Measurements from ENCODE around the gene FAM162A. TPM values are rescaled to one million over a fixed set of nuclear protein-coding genes. Genes with fewer than 3 reads are reported as not detected.
A peak's percentile ranks its signal among the peaks of the same experiment; 100 is the strongest.
"Not testable (repeated sequence)": the region's sequence is repeated elsewhere in the genome, so short reads cannot be mapped to it uniquely, and the experiment has no call there.

The FAM162A gene
- total RNA-seq, 1 experiment from 2014 or later = 34.3 TPM

- no peak for DNase-seq (ENCODE audit: low spot score)
Measured at GRCh38 chr3:122416966-122417365, 33.0 kb downstream of the FAM162A start.

GRCh38 chr3:122421101-122421500 lies 37.1 kb downstream of the FAM162A start:
- DNase-seq (ENCODE audit: low spot score) = no peak

GRCh38 chr3:122421836-122422235 lies 37.9 kb downstream of the FAM162A start:
- DNase-seq (ENCODE audit: low spot score) = no peak

DNA sequence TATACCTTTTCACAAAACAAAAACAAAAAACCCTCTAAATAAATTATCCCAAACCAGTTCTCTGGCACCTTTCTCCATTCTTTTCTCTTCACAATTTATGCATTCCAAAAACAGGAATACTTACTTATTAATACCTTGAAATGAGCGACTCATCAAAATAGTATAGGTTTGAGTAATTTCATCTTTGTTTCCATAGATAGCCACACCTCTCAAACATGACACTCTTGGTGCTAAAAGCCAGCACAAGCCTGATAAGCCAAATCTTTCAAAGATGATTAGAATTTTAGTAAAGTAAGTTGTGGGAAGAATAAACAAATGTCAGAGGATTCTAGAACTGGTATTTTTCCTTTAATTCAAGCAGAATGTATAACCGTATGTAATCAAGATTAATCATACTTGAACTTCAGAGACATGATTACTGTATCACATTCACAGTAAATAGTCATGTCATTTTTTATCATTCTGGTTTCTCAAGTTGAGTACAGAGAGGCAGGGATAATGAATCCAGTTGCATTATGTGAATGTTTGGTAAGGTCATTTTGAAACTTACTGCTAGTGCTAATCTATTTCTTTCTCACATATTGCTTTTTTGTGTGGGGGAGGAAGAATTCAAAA lies 44.0 kb downstream of the FAM162A start:
- DNase-seq (ENCODE audit: low spot score) = no peak

DNA sequence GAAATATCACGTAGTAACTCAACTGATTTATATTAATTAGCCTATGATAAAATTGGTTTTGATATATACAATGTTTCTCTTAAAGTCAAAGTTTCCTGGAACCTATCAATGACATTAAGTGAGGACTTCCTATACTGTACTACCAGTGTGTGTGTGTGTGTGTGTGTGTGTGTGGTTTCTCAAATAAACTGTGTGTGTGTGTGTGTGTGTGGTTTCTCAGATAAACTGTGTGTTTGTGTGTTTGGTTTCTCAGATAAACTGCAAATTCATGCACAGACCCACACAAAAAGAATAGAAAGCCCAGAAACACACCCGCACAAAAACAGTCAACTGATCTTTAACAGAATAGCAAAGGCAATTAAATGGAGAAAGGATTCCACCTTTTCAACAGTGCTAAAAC lies 46.4 kb downstream of the FAM162A start:
- no peak for DNase-seq (ENCODE audit: low spot score)

DNA sequence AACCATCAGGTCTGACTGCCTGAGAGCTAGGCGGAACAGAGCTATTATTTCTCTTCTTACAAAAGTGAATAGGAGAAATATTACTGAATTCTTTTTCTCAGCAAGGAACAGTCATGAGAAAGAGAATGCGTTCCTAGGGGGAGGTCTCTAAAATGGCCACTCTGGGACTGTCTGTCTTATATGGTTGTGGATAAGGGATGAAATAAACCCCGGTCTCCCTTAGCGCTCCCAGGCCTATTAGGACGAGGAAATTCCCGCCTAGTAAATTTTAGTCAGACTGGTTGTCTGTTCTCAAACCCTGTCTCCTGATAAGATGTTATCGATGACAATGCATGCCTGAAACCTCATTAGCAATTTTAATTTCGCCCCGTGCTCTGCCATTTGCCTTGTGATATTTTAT lies 52.0 kb downstream of the FAM162A start:
- no peak for DNase-seq (ENCODE audit: low spot score)

GRCh38 chr3:122443090-122443489 lies 59.1 kb downstream of the FAM162A start:
- no peak for DNase-seq (ENCODE audit: low spot score)

GRCh38 chr3:122443762-122444490 lies 59.9 kb downstream of the FAM162A start:
- not testable (repeated sequence) for DNase-seq (ENCODE audit: low spot score)

DNA sequence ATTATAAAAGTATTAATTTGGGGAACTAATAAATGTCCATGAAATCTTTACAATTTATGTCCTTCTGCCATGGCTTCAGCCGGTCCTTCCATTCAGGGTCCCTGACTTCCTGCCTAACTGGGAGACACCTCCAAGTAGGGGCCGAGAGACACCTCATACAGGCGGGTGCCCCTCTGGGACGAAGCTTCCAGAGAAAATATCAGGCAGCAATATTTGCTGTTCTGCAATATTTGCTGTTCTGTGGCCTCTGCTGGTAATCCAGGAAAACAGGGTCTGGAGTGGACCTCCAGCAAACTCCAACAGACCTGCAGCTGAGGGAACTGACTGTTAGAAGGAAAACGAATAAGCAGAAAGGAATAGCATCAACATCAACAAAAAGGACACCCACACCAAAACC lies 60.5 kb downstream of the FAM162A start:
- DNase-seq (ENCODE audit: low spot score) = not testable (repeated sequence)

GRCh38 chr3:122448218-122448617 lies 64.2 kb downstream of the FAM162A start:
- not testable (repeated sequence) for DNase-seq (ENCODE audit: low spot score)

GRCh38 chr3:122451371-122451770 lies 67.4 kb downstream of the FAM162A start:
- DNase-seq (ENCODE audit: low spot score) = no peak

- DNase-seq (ENCODE audit: low spot score) = no peak
Measured at GRCh38 chr3:122456074-122456473, 72.1 kb downstream of the FAM162A start.

- no peak for DNase-seq (ENCODE audit: low spot score)
Measured at GRCh38 chr3:122457706-122458105, 73.7 kb downstream of the FAM162A start.

DNA sequence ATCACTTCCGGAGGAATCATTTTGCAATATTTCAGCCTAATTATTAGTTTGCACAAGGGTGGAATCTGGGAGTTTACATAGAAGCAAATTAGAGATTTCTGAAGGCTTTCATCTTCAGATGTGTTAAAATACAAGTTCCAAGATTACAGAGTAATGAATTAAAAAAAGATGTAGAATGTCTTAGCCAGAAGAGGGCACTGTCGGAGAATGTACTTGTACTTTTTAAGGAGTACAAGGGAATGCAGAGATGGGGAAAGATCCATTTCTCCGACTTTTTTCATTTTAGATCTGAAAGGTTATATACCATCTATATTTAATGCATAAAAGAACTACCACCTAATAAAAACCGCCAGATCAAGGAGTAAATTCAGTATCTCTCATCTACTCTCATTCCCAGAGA lies 75.0 kb downstream of the FAM162A start:
- peak; percentile 39 for DNase-seq (ENCODE audit: low spot score)

DNA sequence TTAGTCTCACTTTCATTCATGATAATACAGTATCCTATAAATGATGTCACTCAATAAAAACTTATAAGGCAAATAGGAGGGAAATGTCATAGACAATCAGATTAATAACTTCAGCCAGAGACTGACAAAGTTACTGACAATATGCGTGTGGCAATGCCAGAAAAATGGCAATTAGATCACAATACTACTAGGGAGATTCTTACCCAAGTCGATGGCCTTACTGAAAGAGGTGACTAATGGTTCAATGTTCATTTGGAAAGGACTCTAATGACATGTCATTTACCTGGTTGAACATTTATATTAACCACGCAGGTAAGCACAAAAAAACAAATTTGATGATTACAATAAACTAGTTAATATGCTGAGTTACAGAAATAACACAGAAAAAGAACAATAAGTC lies 77.8 kb downstream of the FAM162A start:
- no peak for DNase-seq (ENCODE audit: low spot score)

Other genes starting within 250 kb of the FAM162A start
- gene CASR, start 200.5 kb upstream of the FAM162A start, total RNA-seq (2014; rRNA removed; shearing (Covaris generic)) = not detected in 2 replicates
- gene CSTA, start 58.9 kb upstream of the FAM162A start, total RNA-seq (2014; rRNA removed; shearing (Covaris generic)) = 39.5 and 62.1 TPM in 2 replicates
- gene MIX23, start 951 bp upstream of the FAM162A start, total RNA-seq (2014; rRNA removed; shearing (Covaris generic)) = 52.8 and 67.7 TPM in 2 replicates
- gene WDR5B, start 31.9 kb downstream of the FAM162A start, total RNA-seq (2014; rRNA removed; shearing (Covaris generic)) = 7.9 and 10.9 TPM in 2 replicates
- gene KPNA1, start 130.8 kb downstream of the FAM162A start, total RNA-seq (2014; rRNA removed; shearing (Covaris generic)) = 43.5 and 67.2 TPM in 2 replicates
- 57.9 and 67.5 TPM in 2 replicates for gene PARP9, start 180.1 kb downstream of the FAM162A start, total RNA-seq (2014; rRNA removed; shearing (Covaris generic))
- 45.9 and 53.2 TPM in 2 replicates for gene DTX3L, start 180.2 kb downstream of the FAM162A start, total RNA-seq (2014; rRNA removed; shearing (Covaris generic))
- not detected in 2 replicates for gene PARP15, start 193.5 kb downstream of the FAM162A start, total RNA-seq (2014; rRNA removed; shearing (Covaris generic))